Activated CD4-positive, CD25-positive, alpha-beta regulatory T cell treated with anti-CD3 and anti-CD28 coated beads, Interleukin-2, amount 50 U/mL, for 72 hours (primary cell): Measurements from ENCODE around the gene FANCC.
"Not testable (repeated sequence)": the region's sequence is repeated elsewhere in the genome, so short reads cannot be mapped to it uniquely, and the experiment has no call there.

ENCODE experiments used
- DNase-seq: peaks from one replicate; pipeline ENCODE4 v3.0.0; 2021

The FANCC gene

GRCh38 chr9:95225726-95226106, 91.8 kb downstream of the FANCC start:
- DNase-seq = no peak

- DNase-seq = no peak
These were observed 92.3 kb downstream of the FANCC start for GRCh38 chr9:95225076-95225725.

GRCh38 chr9:95224376-95225019, 93.0 kb downstream of the FANCC start:
- no peak for DNase-seq

DNA sequence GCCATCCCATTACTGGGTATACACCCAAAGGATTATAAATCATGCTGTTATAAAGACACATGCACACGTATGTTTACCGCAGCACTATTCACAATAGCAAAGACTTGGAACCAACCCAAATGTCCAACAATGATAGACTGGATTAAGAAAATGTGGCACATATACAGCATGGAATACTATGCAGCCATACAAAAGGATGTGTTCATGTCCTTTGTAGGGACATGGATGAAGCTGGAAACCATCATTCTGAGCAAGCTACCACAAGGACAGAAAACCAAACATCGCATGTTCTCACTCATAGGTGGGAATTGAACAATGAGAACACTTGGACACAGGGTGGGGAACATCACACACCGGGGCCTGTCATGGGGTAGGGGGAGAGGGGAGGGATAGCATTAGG, 97.2 kb downstream of the FANCC start:
- DNase-seq = not testable (repeated sequence)

- no peak for DNase-seq
These were observed 98.7 kb downstream of the FANCC start for GRCh38 chr9:95218773-95219172.

- no peak for DNase-seq
These were observed 99.6 kb downstream of the FANCC start for GRCh38 chr9:95217936-95218335.

DNA sequence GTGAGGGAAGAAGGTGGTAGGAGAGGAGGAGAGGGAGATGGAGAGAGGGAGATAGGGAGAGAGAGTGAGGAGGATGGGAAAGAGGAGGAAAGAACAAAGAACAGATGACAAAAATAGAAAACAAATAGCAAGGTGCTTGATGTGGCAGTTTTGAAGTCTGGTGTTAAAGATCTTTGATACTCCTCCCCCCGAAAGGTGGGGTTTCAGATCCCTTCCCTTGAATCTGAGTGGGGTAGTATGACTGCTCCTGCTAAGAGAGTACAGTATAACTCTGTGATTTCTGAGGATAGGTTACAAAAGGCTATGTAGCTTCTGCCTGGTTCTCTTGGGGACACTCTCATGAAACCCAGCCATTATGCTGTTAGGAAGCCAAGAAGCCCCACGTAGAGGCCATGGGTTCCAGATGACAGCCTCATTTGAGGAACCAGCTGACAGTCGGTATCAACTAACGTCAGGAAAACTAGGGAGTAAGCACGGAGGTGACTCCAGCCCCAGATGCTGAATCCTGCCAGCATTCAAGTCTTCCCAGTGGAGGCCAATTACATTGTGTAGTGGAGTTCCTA, 102.1 kb downstream of the FANCC start:
- DNase-seq = no peak

- no peak for DNase-seq
These were observed 104.4 kb downstream of the FANCC start for GRCh38 chr9:95213117-95213516.

GRCh38 chr9:95211028-95211427, 106.5 kb downstream of the FANCC start:
- no peak for DNase-seq

- DNase-seq = no peak
These were observed 110.1 kb downstream of the FANCC start for GRCh38 chr9:95207403-95207802.

DNA sequence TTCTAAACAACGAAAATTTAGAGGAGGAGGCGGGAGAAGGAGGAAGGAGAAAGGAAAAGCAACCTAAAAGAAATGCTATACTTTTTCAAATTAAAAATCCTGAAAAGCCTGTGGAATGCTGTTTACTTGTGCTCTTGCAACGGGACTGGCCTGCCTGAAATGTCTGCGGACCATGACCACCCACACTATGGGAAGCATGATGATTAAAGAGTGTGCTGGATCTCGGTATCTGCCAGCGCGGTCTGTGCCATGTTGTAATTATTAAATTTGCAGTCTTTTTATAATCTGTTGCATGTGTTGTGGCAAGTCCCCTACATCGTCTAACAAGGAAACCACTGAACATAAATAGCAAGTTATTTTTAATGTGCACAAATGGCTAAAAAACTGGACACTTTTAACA, 111.4 kb downstream of the FANCC start:
- DNase-seq = no peak

DNA sequence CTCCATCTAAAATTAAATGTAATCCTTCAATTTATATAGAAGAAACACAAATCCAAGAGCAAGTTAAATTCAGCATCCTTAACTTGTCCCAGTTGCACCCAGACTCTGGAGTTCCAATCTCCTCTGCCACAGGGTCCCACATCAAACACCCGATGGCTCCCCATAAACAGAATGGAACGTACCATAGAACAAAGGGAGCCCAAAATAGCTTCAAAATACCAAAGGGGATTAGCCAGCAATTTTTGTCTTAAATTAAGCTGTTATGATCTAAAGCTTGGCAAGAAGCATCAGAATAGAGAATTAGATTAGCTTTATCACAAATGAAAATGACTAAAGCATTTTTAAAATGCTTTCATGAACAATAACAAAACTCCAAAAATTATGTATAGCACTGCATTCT, 112.8 kb downstream of the FANCC start:
- no peak for DNase-seq

GRCh38 chr9:95204310-95204709, 113.2 kb downstream of the FANCC start:
- no peak for DNase-seq

- not testable (repeated sequence) for DNase-seq
These were observed 114.5 kb downstream of the FANCC start for GRCh38 chr9:95203019-95203418.

GRCh38 chr9:95202076-95202681, 115.3 kb downstream of the FANCC start:
- no peak for DNase-seq

DNA sequence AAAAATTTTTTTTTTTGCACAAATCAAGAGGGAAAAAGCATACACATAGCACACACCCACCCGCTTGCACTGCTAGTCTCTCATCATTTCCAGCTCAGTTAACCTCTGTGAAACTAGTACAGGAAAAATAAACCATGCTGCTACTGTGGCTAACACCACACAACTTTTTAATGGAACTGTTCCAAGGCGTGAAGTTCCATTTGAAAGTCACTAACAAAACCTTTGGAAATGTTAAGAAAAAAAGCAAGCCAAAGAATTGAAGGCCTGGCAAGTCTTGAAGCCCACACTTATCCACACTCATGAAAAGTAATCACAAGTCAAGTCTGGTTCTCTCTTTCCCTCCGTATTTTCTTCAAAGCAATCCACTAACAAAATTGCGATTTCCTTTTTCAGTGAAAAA, 116.3 kb downstream of the FANCC start:
- DNase-seq = no peak

- DNase-seq = no peak
These were observed 119.7 kb downstream of the FANCC start for GRCh38 chr9:95197692-95198271.

GRCh38 chr9:95193480-95193879, 124.0 kb downstream of the FANCC start:
- no peak for DNase-seq

- DNase-seq = no peak
These were observed 124.4 kb downstream of the FANCC start for GRCh38 chr9:95193067-95193466.

DNA sequence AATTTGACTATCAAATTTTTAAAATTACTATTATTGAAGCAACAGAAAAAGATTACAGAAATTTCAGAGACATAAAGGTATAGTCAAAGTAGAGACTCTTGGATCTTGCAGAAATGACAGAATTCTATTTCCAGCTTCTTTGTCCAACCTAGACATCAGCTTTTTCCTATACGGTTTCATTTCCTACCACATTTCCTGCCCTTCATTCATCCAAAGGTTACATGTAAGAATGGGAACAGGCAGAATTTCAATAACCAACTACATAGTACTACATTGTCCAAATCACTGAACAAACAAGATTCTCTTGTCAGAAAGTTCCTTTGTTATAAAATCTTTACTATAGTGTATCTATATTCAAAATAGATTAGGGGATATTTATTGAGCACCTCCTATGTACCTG, 124.9 kb downstream of the FANCC start:
- DNase-seq = no peak

DNA sequence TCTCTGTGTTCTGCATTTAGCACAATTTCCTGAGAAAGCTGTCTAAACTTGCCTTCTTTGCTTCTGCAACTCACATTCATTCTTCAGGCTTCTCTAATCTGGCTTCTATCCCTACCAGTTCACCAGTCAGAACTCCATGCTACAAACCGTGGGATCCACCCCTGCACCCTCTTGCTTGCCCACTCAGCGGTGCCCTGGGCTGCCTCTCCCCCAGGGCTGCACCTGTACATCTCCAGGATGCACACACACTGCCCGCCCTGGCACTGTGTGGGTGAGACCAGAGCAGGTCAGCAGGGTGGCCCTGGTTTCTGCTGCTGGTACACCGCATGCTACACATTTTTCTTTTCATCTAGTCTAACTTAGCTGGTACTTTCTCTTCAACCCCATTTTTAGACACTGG, 127.1 kb downstream of the FANCC start:
- DNase-seq = no peak

DNA sequence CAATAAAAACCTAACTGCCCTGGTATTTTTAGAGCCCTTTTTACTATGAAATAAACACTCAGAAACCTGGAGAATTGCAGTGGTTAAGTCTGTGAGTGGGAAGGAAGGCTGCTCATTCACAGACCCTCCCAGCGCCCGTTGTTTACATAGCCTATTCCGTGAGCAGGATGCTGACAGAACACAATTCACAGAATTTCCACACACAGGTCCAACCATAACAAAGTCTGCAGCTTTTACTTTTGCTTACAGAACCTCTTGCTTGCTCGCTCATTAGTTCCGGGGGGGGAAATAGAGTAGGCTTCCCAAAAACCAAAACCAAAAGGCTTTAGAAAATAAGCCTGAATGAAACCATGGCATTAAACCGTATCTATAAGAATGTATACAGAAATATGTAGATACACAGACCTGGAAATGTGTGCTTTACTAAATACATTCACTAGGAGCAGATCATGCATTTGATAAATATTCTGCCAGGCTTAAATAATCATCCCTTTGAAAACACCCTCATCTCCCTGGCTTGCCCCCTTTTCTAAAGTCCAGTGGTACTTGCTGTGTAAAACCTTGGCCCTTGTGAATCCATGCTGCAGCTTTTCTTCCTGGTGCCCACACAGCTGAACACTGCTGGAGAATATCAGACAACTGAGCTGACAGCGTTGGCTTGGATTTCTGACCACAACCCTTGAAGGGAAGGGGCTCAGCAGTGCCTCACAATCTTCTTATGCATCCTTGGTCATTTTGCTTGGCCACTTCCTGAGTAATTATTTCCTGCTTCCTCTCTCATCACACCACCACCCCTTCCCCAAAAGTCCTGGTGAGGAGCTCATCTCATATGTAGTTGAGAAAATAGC, 128.0 kb downstream of the FANCC start:
- DNase-seq = no peak

- DNase-seq = no peak
These were observed 129.1 kb downstream of the FANCC start for GRCh38 chr9:95188459-95188858.
